OCI-LY7 (cell line): Measurements from ENCODE around the gene ULK4.

ENCODE experiments used
- CTCF ChIP-seq: fragments of 200-600 bp; sonication (generic); conservative IDR thresholded peaks from 2 replicates; pipeline ENCODE4 v1.5.1; 2014; ENCODE audit warnings: mild to moderate bottlenecking, antibody characterized with exemption, low read length, moderate library complexity, mixed read lengths
- EZH2phosphoT487 ChIP-seq: fragments of 200-600 bp; sonication (generic); IDR thresholded peaks from 2 replicates; pipeline ENCODE4 v1.6.1; 2018; ENCODE audit warnings: low read depth, borderline replicate concordance, mild to moderate bottlenecking, mixed run types, antibody characterized with exemption, low read length, moderate library complexity, mixed read lengths

GRCh38 chr3:41318520-41318919 is 643.4 kb downstream of the ULK4 start:
- TF ChIP-seq CTCF: no peak
- TF ChIP-seq EZH2phosphoT487: no peak
